ENCODE measurements around the gene MTA1.

DNA sequence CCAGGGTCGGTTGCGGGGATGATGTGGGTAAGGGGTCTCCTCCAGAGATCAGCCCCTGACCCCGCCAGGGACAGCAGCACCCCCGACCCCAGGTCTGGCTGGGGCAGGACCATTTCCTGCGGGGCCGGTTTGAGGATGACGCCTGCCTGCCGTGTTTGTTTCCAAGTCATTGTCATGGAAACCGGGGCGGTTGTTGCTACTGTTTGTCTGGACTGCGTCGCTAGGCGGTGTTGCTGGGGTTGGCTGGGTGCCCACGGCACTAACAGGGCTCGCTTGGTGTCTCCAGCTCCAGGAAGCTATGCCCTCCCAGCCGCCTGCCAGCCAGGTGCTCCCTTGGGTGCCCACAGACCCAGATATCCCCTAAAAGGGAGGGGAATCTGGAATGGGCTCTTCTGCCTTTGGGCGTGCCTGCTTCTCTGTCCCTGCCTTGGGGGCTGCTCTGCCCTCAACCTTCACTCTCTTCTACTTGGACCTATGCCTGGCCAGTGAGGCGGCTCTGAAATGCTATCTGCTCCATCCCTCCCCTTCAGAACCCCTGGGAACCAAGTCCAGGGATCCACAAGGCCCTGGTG is 62.3 kb downstream of the MTA1 start:
- TF ChIP-seq MAX (IDR thresholded peaks at IDR 0.05) (peak; percentile 24; the same call in 1 of the 2 replicates), CBX8 (IDR thresholded peaks at IDR 0.05) (no peak), KDM1A (IDR thresholded peaks at IDR 0.05; ENCODE audit: low read depth) (no peak), ZNF302 (CRISPR knock-in tag; IDR thresholded peaks at IDR 0.05) (no peak), RNF2 (IDR thresholded peaks at IDR 0.05; ENCODE audit: borderline replicate concordance, low read depth) (no peak), SMC3 (IDR thresholded peaks at IDR 0.05) (no peak), JUN (IDR thresholded peaks at IDR 0.05) (peak in 1 of 2 experiments; percentile 11; a peak in 1 of 5 replicates), CHD4 (IDR thresholded peaks at IDR 0.05; ENCODE audit: borderline replicate concordance) (no peak), RCOR1 (IDR thresholded peaks at IDR 0.05; ENCODE audit: low read depth, low read length) (no peak)
- TF ChIP-seq, protein P1, sequence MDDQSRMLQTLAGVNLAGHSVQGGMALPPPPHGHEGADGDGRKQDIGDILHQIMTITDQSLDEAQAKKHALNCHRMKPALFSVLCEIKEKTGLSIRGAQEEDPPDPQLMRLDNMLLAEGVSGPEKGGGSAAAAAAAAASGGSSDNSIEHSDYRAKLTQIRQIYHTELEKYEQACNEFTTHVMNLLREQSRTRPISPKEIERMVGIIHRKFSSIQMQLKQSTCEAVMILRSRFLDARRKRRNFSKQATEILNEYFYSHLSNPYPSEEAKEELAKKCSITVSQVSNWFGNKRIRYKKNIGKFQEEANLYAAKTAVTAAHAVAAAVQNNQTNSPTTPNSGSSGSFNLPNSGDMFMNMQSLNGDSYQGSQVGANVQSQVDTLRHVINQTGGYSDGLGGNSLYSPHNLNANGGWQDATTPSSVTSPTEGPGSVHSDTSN (IDR thresholded peaks at IDR 0.05): no peak; the same call in 1 of the 2 replicates
- TF ChIP-seq, protein P2, sequence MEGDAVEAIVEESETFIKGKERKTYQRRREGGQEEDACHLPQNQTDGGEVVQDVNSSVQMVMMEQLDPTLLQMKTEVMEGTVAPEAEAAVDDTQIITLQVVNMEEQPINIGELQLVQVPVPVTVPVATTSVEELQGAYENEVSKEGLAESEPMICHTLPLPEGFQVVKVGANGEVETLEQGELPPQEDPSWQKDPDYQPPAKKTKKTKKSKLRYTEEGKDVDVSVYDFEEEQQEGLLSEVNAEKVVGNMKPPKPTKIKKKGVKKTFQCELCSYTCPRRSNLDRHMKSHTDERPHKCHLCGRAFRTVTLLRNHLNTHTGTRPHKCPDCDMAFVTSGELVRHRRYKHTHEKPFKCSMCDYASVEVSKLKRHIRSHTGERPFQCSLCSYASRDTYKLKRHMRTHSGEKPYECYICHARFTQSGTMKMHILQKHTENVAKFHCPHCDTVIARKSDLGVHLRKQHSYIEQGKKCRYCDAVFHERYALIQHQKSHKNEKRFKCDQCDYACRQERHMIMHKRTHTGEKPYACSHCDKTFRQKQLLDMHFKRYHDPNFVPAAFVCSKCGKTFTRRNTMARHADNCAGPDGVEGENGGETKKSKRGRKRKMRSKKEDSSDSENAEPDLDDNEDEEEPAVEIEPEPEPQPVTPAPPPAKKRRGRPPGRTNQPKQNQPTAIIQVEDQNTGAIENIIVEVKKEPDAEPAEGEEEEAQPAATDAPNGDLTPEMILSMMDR (IDR thresholded peaks at IDR 0.05): no peak; the same call in 2 of the 3 replicates
